Endothelial cell (in vitro differentiated cells): ENCODE results near the gene INF2. TPM values are rescaled to one million over a fixed set of nuclear protein-coding genes. Genes with fewer than 3 reads are reported as not detected.

Experiments used
- DNase-seq: peaks from one replicate; pipeline ENCODE4 v3.0.0; 2021; ENCODE audit warnings: low spot score
- H3K27ac Mint-ChIP-seq: one replicate; pipeline ENCODE4 v1.8.0; 2021; ENCODE audit warnings: mixed read lengths, inconsistent platforms; ENCODE audit not compliant: unreplicated experiment
- H3K27me3 Mint-ChIP-seq: one replicate; pipeline ENCODE4 v1.8.0; 2021; ENCODE audit warnings: mild to moderate bottlenecking, moderate library complexity, mixed read lengths, inconsistent platforms; ENCODE audit not compliant: unreplicated experiment
- H3K36me3 Mint-ChIP-seq: one replicate; pipeline ENCODE4 v1.8.0; 2021; ENCODE audit warnings: mild to moderate bottlenecking, low read depth, mixed read lengths, inconsistent platforms; ENCODE audit not compliant: unreplicated experiment
- H3K4me1 Mint-ChIP-seq: one replicate; pipeline ENCODE4 v1.8.0; 2021; ENCODE audit warnings: mild to moderate bottlenecking, mixed read lengths, inconsistent platforms; ENCODE audit not compliant: unreplicated experiment
- H3K4me3 Mint-ChIP-seq: one replicate; pipeline ENCODE4 v1.8.0; 2021; ENCODE audit warnings: mild to moderate bottlenecking, mixed read lengths, inconsistent platforms; ENCODE audit not compliant: unreplicated experiment
- H3K9me3 Mint-ChIP-seq: one replicate; pipeline ENCODE4 v1.8.0; 2021; ENCODE audit warnings: mixed read lengths, inconsistent platforms; ENCODE audit not compliant: unreplicated experiment
- CTCF ChIP-seq: fragments of 200-600 bp; sonication (generic); IDR thresholded peaks from one replicate; pipeline ENCODE4 v1.5.0; 2021; ENCODE audit warnings: antibody characterized with exemption; ENCODE audit not compliant: unreplicated experiment
- long read RNA-seq: library from polyadenylated mRNA; unstranded; transcript quantifications from one replicate; pipeline ENCODE4 v2.0.0, GENCODE V29; 2020; ENCODE audit not compliant: unreplicated experiment
- total RNA-seq: library from RNA; stranded (reverse); fragmentation: NEBNext Ultra II Directional; extraction: Animal tissue kit (Norgen Biotek cat#: 25700); gene quantifications from one replicate; pipeline ENCODE4 v1.2.1, GENCODE V29; 2021; ENCODE audit not compliant: unreplicated experiment

The INF2 gene
- 97.2 TPM for total RNA-seq
- long read RNA-seq, transcript INF2-204 (5 exons, 1,689 nt): major isoform, 16 of 20 reads
- long read RNA-seq, partial matches to known transcripts: 2 of 20 reads
- long read RNA-seq, other reads (novel, unspliced or antisense): 2 of 20 reads

DNA sequence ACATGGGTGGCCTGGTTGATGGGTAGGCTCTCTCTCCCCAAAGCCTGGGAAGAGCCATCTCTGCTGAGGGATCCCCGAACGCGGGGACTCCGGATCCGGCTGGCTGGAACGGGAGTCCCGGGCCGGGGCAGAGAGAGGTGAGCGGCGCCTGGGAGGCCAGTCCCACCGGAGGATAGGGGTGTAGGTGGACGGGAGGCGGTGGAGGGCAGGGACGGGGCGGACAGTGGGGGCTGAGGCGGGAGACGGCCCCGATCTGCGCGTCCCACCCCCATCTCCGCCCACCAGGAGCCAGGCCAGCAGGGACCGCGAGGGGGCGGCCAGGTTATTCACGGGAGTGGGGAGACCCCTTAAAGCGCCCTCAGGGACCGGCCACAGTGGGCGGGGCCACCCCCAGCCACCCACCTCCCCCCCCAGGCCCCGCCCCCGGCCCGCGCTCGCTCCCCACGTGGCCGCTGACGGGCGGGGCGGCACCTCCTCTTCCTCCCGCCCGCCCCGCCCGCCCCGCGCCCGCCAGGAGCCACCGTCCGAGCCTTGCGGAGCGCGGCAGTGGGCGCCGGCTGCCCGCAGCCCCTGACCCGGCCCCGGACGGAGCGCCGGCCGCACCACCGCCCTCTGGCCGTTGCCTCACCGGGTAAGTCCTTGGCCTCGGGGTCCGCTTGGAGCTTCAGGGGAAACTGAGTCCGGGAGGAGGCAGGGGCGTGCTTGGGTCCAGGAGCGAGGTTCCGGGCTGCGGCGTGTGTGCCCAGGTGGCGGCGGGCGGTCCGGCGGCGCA is at the start of gene INF2:
INF2 (plus strand) TSS at position 510 of the 772 bp plus-strand sequence. CDS start 11,748 bp downstream, outside the sequence.
- no peak for TF ChIP-seq CTCF
- Mint-ChIP-seq H3K4me3 (peak within 1 kb of the TSS; percentile 83), H3K27me3 (peaks cover 11% of the 10 kb centered on the region), H3K36me3 (no peaks in the 10 kb centered on the region), H3K27ac (no peak within 1 kb of the TSS), H3K4me1 (peaks cover 4% of the 10 kb centered on the region), H3K9me3 (no peaks in the 10 kb centered on the region)
- DNase-seq: peak; percentile 58

GRCh38 chr14:104639885-104640548 is 49.4 kb upstream of the INF2 start:
- DNase-seq: peak; percentile 86
- Mint-ChIP-seq H3K27ac (no peak overlapping the region), H3K36me3 (peaks cover 4% of the 10 kb centered on the region), H3K4me1 (peaks cover 6% of the 10 kb centered on the region), H3K4me3 (no peak overlapping the region), H3K27me3 (peaks cover 18% of the 10 kb centered on the region), H3K9me3 (peaks cover 4% of the 10 kb centered on the region)
- peak; percentile 81 for TF ChIP-seq CTCF

DNA sequence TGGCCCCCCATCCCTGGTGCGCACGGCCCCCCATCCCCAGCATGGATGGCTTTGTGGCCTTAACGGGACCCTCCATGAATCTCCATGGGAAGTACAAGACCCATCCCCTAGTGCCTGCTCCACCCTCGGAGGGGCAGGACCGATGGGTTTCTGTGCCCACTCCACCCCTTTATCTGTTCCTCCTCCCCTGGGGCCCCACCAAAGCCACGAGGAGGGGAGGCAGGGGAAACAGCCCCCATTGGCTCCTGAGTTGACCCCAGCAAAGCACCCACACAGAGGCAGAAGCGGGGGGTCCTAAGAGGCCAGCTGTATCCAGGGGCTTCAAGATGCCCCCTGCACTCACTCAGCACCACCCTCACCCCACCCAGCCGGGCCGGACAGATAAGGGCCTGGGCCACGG is 48.7 kb upstream of the INF2 start:
- Mint-ChIP-seq H3K27ac (no peak overlapping the region), H3K4me3 (no peak overlapping the region), H3K36me3 (peaks cover 7% of the 10 kb centered on the region), H3K4me1 (peaks cover 9% of the 10 kb centered on the region), H3K9me3 (peaks cover 7% of the 10 kb centered on the region), H3K27me3 (peaks cover 18% of the 10 kb centered on the region)
- no peak for DNase-seq
- no peak for TF ChIP-seq CTCF

DNA sequence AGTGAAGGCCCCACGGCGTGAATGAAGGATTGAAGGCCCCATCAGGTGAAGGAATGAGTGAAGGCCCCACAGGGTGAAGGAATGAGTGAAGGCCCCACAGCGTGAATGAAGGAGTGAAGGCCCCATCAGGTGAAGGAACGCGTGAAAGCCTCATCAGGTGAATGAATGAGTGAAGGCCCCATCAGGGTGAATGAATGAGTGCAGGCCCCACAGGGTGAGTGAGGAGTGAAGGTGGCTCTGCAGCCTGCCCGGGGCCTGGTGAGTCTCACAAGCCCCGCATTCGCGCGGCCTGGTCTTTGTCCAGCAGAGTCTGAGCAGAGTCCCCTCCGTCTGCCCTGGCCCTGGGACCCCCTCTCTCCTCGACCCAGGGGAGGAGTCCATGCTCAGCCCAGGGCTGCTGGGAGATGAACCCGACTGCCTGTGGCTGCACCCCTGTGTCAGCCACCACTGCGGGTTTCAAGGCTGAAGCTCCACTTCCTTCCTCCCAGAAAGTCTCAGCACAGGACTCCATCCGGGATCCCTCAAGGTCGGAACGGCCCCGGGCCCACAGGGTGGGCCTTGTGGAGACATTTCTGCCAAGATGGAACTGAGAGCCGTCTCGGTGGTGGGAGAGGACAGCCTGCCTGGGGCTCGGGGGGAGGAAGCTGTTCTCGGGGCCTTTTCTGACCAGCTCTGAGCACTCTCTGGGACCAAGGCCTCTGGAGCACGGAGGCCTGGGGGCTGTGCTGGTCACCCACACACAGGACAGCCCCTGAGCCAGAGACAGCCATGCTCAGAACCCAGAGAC is 47.5 kb upstream of the INF2 start:
- DNase-seq: no peak
- no peak for TF ChIP-seq CTCF
- H3K4me1 Mint-ChIP-seq: peaks cover 9% of the 10 kb centered on the region
- H3K9me3 Mint-ChIP-seq: peaks cover 7% of the 10 kb centered on the region
- no peak overlapping the region for H3K27ac Mint-ChIP-seq
- H3K36me3 Mint-ChIP-seq: peaks cover 7% of the 10 kb centered on the region
- peaks cover 22% of the 10 kb centered on the region for H3K27me3 Mint-ChIP-seq
- H3K4me3 Mint-ChIP-seq: no peak overlapping the region
